Colon (tissue), 2 donors: ENCODE results near the gene ERAP2.

Experiments used
- FAIRE-seq: peaks from 2 replicates; lab custom pipeline; 2012; peaks lifted over from hg19 to GRCh38; lab: Jason Lieb, UNC
- donor health status: control.
- donor health status: control.

Gene ERAP2

GRCh38 chr5:96933764-96934707, 57.7 kb downstream of the ERAP2 start:
- FAIRE-seq, result no peak

GRCh38 chr5:96934708-96935558, 58.6 kb downstream of the ERAP2 start:
- FAIRE-seq, result no peak

GRCh38 chr5:96935559-96936430, 59.5 kb downstream of the ERAP2 start, which contains the start of gene LNPEP:
Gene LNPEP, plus strand, starts transcription at chr5:96936080. Its CDS starts 76 bp downstream, at chr5:96936156.
- FAIRE-seq, result no peak

GRCh38 chr5:96936431-96937320, 60.4 kb downstream of the ERAP2 start:
- no peak for FAIRE-seq

GRCh38 chr5:96940586-96940985, 64.3 kb downstream of the ERAP2 start:
- no peak for FAIRE-seq

- no peak for FAIRE-seq
Measured at GRCh38 chr5:96941140-96941539, 64.8 kb downstream of the ERAP2 start.

- FAIRE-seq, result no peak
Measured at GRCh38 chr5:96942078-96942477, 65.8 kb downstream of the ERAP2 start.

- FAIRE-seq, result no peak
Measured at GRCh38 chr5:96942911-96943310, 66.6 kb downstream of the ERAP2 start.

- no peak for FAIRE-seq
Measured at GRCh38 chr5:96943799-96944198, 67.5 kb downstream of the ERAP2 start.

- FAIRE-seq, result no peak
Measured at GRCh38 chr5:96945144-96945897, 69.0 kb downstream of the ERAP2 start.

GRCh38 chr5:96946381-96946780, 70.1 kb downstream of the ERAP2 start:
- FAIRE-seq, result no peak

GRCh38 chr5:96952118-96952750, 75.9 kb downstream of the ERAP2 start:
- no peak for FAIRE-seq

- FAIRE-seq, result no peak
Measured at GRCh38 chr5:96952974-96953730, 76.9 kb downstream of the ERAP2 start.

- no peak for FAIRE-seq
Measured at GRCh38 chr5:96957254-96958049, 81.2 kb downstream of the ERAP2 start.

- no peak for FAIRE-seq
Measured at GRCh38 chr5:96958977-96959376, 82.7 kb downstream of the ERAP2 start.

GRCh38 chr5:96961053-96961452, 84.8 kb downstream of the ERAP2 start:
- FAIRE-seq, result no peak

GRCh38 chr5:96962540-96962991, 86.3 kb downstream of the ERAP2 start:
- FAIRE-seq, result no peak

- no peak for FAIRE-seq
Measured at GRCh38 chr5:96963267-96963666, 87.0 kb downstream of the ERAP2 start.
